ENCODE results near the gene SPINK14.

SPINK14 gene

DNA sequence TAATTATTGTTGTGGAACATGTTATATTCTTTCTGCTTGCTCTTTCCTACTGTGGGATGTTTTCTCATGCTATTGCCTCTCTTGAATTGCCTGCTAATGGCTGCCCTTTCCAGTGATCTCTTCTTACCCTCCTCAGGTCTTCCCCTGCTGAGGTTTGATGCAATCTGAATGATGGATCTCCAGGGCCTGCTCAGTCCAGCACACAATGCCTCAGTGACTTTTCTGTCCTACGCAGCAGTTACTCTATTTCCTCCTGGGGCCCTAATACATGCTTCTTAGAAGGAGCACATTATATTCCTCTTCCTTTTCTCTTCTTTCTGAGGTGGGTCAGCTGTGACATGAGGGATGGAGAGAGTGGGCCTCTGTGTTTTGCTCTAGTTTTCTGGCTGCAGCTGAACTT lies at the start of gene SPINK14:
Gene SPINK14, plus strand, starts transcription at position 301 of the 400 bp plus-strand sequence. CDS start 1,187 bp downstream, outside the sequence.
- no peak for DNase-seq (ENCODE audit: low read depth)

DNA sequence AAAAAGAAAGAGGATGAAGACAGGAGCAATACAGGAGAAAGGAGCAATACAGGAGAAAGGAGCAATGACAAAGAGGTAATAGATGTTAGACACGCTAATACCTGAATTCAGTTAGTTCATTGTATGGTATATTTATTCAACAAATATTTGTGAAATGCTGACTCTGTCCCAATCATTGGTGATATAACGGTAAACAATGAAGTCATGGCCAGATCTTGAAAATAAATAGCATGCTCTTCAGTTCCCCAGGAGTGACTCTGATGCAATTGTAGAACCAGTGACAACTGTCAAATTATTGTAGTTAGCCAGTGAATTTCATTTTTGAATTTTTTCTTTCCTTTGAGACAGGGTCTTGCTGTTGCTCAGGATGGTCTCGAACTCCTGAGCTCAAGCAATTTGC lies 48.0 kb upstream of the SPINK14 start:
- no peak for DNase-seq (ENCODE audit: low read depth)

GRCh38 chr5:148125641-148126040 lies 42.7 kb upstream of the SPINK14 start:
- peak; percentile 10 for DNase-seq (ENCODE audit: low read depth)

DNA sequence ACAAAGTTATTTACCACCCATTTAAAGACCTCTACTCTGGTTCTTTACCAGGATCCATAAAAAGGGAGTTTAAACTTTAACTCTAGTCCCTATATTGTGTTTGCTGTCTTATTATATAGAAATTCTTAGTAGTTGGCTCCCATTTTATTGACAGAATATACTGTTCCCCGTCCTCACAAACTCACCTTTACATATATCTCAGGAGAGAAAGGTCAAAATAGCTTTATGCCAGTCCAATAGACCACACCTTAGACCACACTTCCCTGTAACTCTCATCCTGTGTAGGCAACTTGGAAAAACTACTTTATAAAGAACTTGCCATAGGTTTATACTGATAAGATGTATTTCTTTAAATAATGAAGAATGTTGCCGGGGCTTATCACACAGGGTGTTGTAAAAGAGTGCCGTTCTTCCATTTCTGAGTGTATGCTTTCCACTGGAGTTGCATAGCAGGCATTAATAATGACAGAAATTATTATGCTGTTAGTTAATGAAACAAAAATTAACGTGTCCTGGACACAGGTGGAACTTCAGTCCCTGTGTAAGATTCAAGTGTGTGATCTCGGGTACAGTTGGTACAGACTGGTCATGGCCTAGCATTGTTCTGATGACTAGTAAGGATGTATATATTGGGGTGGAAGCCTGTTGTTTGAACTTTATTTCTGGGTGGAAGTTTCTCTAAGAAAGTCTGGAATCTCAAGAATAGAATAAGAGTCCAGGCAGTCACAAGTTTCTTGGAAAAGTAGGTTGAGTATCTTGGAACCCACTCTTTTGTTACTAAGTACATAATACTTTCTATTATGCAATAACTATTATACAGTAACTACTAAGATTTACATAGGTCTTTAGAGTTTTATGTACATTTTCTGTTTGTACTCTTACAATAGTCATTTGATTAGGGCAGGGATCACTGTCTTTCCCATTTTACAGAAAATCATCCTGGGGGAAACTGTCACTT lies 33.0 kb upstream of the SPINK14 start:
- DNase-seq (ENCODE audit: low read depth), result no peak

GRCh38 chr5:148140846-148141245 lies 27.5 kb upstream of the SPINK14 start:
- no peak for DNase-seq (ENCODE audit: low read depth)

GRCh38 chr5:148141645-148142044 lies 26.7 kb upstream of the SPINK14 start:
- no peak for DNase-seq (ENCODE audit: low read depth)

DNA sequence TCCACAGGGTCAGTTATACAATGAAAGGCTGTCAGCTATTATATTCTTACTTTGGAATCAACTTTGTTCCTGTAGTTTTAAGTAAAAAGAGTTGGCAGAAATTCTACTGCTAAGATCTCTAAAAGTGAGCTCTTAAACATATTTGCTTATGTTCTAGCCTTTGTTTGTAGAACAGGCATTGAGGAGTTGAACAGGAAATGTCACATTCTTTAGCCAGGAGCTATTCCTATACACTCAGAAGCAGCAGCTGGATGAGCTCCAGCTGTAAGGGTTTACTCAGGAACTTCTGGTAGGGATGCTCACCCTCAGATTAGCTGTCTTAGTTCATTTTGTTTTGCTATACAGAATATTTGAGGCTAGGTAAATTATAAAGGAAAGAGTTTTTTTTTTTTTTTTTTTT lies 22.4 kb upstream of the SPINK14 start:
- no peak for DNase-seq (ENCODE audit: low read depth)

- no peak for DNase-seq (ENCODE audit: low read depth)
Observed at GRCh38 chr5:148146487-148146886, 21.9 kb upstream of the SPINK14 start.

GRCh38 chr5:148147415-148147814 lies 20.9 kb upstream of the SPINK14 start:
- DNase-seq (ENCODE audit: low read depth), result no peak

GRCh38 chr5:148151872-148152271 lies 16.5 kb upstream of the SPINK14 start:
- no peak for DNase-seq (ENCODE audit: low read depth)

GRCh38 chr5:148152781-148153180 lies 15.6 kb upstream of the SPINK14 start:
- DNase-seq (ENCODE audit: low read depth), result no peak

GRCh38 chr5:148156609-148157008 lies 11.7 kb upstream of the SPINK14 start:
- no peak for DNase-seq (ENCODE audit: low read depth)

DNA sequence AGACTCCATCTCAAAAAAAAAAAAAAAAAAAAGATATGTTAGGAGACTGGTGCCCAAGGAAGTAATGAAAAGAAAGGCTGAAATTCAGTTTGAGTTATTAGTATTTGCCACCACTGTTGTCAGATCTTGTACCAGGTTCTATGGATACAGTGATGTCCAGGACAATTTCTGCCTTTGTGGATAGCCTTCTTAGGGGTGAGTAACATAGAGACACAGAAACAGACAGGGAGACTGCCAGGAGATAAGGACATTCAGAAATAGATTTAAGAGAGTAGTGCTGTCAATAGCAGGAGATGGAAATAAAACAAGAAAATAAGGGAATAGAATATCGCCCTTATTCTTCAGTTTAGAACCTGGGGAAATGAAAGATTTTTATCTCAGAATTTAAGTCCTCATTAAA lies 6.3 kb upstream of the SPINK14 start:
- DNase-seq (ENCODE audit: low read depth), result no peak

- DNase-seq (ENCODE audit: low read depth), result no peak
Observed at GRCh38 chr5:148163345-148163744, 5.0 kb upstream of the SPINK14 start.

GRCh38 chr5:148166550-148167283 lies 1.6 kb upstream of the SPINK14 start:
- DNase-seq (ENCODE audit: low read depth), result no peak

- no peak for DNase-seq (ENCODE audit: low read depth)
Observed at GRCh38 chr5:148172377-148172776, 4.0 kb downstream of the SPINK14 start.

DNA sequence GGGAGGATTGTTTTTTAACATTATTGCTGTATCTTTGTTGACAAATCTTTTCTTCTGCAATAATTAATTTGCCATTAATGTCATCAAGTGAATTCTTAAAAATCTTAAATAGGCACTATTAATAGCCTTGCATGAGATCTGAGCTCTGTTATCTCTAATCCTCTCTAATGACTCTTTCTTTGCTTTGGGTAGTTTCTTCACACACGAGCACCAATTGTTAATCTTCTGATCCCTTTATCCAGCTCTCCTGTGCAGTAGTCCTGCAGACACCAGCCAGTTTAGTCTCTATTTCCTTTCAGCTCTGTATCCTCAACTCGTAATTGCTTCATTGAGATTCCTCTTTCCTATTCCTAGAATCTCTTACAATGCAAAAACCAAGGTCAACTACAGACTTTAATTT lies 8.1 kb downstream of the SPINK14 start:
- DNase-seq (ENCODE audit: low read depth), result no peak

DNA sequence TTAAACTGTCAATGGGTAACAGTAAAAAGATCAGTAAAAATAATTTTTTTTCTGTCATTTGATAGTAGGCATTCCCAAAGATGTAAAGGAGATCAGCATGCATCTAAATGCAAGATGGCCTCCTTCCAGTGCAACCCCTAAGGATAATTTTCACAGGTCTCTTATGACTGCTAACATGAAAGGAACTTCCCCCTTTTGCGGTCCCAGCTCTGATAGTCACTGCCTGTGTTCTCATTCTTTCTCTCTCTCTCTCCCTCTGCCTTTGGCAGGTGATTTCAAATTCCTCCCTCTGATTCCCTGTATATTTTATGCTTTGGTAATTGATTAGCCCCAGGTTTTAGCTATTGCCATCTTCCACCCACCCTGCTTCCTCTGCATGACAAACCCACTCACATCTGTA lies 8.9 kb downstream of the SPINK14 start:
- no peak for DNase-seq (ENCODE audit: low read depth)

- peak; percentile 40 for DNase-seq (ENCODE audit: low read depth)
Observed at GRCh38 chr5:148179234-148179824, 11.0 kb downstream of the SPINK14 start.

GRCh38 chr5:148186248-148187003 lies 18.1 kb downstream of the SPINK14 start:
- peak; percentile 76 for DNase-seq (ENCODE audit: low read depth)

- DNase-seq (ENCODE audit: low read depth), result no peak
Observed at GRCh38 chr5:148191010-148191409, 22.7 kb downstream of the SPINK14 start.

DNA sequence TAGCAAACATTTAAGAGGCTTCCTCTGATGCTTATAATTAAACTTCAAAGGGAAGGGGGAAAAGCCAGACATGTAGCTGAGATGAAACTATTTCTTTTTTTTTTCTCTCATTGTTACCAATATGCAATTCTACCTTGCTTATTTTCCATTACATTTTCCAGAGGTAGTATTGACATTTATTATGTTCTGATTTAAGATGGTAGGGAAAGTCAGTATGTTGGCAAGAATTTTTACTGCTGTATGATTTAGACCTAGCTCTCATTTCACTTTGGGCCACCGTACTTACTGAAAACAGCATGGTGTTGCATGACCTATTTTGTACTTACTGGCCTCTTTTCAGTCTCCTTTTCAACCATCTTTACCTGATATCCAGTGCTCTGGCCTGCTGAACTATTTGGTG lies 24.9 kb downstream of the SPINK14 start:
- DNase-seq (ENCODE audit: low read depth), result no peak
